Measurements from ENCODE around the gene ARHGEF12. TPM values are rescaled to one million over a fixed set of nuclear protein-coding genes. Genes with fewer than 3 reads are reported as not detected.

Gene ARHGEF12
- total RNA-seq, 1 experiment from 2014 or later, result 27.5 TPM

DNA sequence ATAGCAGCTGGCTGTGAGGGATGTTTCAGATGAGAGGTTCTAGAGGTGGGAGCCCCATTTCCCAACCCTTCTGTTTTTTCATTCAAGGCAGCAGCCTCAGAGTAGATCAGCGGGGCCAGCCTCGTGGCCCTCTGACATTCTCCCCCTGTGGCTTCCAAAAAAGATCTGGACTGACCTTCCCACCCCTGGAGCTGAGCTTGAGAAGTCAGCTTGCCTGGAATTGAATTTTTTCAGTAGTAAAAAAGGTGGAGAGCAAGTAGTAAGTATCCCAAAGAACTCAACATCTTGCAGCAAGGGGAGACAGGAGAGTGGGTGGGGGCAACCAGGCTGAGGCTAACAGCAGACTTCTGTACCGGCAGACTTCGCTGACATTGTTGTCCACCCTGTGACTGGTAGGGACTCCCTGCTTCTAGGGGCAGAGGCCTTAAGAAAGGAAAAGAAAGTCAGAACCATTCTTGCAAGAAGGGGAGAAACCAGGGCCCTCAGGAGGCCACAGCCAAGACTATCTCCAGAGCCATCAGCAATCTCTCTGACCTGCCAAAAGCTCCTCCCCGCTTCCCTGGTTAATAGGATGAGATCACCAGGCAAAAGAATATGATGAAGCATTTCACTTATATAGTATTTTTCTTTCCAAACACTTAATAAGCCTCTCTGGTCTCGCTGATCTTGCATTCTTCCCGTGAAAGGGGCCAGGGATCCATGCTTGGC is 173.3 kb downstream of the ARHGEF12 start:
- in situ Hi-C loops (cut with HindIII; ENCODE audit: low sequenced_read_pairs), result no loop called here
- no peak for DNase-seq (ENCODE audit: low spot score)

DNA sequence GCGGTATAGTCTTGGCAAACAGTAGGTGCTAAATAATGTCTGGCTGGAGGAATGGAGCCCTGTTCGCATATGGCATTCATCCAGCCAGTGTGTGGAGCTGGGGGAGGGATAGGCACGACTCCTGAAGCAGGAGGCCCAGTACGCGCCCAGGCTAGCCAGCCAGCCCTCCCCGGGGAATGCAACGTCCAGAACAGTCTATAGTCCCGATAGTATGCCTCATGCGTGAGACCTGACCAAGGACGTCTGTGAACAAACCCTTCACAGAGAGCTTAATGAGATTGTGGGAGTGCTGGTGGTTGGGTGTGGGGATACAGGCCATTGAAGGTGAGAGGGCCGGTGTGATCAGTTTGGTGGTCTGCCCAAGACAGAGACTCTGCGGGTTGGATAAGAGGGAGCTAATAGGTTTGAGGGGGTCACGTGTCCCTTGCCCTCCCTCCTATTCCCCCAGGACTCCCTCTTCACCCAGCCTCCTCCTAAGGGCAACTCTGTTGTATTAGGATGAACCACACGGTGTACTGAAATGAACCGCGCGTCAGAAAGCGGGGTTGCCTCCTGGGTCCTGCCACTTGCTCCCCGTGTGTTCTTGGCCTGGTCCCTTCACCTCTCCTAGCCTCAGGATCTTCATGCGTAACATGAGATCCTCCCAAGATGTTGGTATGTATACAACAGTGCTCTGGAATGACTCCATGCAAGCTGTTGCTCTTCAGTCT is 174.3 kb downstream of the ARHGEF12 start:
- in situ Hi-C loops (cut with HindIII; ENCODE audit: low sequenced_read_pairs), result no loop called here
- DNase-seq (ENCODE audit: low spot score), result no peak

DNA sequence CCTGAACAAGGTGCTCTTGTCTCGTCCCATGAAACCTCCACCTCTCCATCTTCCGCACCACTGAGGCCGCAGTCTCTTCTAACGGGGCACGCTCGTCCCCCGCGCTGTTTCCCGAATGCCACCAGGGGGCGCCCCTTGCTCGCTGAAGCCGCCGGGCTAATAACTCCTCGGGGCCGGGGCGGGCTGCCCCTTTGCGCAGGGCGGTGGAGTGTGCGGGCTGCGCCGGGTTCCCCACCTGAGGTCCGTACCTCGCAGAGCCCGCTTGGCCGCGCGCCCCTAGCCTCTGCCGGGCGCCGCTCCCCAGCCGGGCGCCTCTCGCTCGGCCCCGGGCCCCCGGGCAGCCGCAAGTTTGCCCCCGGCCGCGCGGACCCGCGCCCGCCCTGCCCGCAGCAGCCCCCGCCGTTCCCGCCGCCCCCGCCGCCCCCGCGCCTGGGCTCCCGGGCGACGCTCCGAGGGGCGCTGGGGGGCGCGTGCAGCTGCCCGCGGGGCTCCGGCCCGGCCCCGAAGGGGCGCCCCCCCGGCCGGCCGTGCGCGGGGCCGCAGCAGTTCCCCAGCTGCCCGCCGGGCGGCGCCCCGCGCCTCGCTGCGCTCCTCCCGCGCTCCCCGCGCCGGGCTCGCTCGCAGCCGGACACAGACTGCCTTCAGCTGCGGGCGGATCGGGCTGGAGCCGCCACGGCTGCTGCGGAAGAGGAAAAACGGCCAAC is 175.1 kb downstream of the ARHGEF12 start, which contains the start of gene GRIK4:
Gene GRIK4 (plus strand): TSS at position 633 of the 704 bp plus-strand sequence. CDS start 148,571 bp downstream, outside the sequence.
- in situ Hi-C loops (cut with HindIII; ENCODE audit: low sequenced_read_pairs), result no loop called here
- DNase-seq (ENCODE audit: low spot score), result peak; percentile 64

DNA sequence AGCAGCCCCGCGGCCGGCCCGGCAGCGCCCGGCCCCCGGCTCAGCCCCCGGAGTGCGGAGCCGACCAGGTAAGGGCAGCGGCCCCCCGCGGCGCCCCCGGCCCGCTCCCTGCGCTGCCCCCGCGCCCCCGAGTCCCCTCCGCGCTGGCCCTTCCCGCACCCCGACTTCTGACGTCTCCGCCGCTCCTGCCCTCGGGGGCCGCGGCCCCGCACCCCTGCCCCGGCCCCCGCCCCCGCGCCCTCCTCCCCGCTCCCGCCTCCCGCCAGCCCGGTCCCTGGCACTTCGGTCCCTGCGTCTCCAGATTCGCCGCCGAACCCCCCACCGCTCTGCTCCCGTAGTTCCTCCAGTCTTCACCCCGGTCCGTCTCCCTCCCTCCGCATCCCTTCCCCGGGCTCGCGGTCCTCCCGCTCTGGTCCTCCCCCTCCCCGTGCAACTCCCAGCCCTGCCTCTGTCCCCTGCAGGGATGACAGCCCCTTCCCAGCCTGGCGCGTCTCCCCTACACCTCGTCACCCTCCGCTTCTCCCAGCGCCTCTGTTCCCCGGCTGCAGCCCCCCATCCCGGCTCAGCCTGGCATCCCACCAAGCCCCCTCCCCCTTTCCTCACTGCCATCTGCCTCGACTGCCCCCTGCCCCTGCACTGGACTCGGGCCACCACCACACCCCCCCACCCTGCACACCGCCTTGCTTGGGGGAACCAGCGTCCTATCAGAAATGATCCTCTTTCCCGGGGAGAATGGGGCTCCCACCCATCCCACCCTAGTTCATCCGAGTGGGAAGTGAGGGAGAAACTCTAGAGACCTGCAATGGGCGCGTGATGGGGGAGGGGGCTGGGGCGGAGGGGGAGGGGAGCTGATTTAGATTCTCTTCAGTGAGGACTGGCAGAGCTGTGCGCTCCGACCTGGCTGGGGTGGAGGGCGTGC is 175.9 kb downstream of the ARHGEF12 start:
- in situ Hi-C loops (cut with HindIII; ENCODE audit: low sequenced_read_pairs), result no loop called here
- DNase-seq (ENCODE audit: low spot score), result no peak

DNA sequence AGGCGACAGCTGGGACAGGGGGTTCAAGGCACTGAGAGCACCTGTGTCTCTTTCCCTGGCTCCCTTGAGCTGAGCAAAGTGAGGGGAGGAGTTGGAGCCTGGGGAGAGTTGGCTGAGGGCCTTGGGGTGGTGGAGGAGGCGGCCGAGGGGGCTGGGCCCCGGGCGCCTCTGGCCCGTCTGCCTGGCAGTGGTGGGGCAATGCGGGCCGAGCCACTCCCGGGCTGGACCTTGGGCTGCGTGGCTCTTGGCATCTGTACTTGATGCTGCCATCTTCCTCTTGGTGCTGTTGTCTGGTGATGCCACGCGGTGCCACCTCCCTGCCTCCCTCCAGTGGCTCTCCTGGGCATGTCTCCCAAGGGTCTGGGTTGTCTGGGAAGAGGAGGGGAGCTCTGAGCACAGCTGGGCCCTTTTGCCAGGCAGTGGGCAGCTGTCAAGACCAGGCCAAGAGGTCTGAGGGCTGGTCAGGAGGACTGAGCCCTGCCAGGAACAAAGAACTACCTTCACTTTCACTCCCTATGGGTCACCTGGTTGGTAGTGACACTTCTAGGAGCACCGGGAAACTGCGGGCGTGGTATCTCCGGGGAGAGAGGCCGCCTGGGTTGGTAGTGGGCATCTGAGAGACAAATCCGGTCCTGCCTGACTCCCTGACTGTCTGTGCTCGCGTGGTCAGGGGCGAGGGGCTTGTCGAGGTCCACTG is 176.7 kb downstream of the ARHGEF12 start:
- DNase-seq (ENCODE audit: low spot score), result no peak
- in situ Hi-C loops (cut with HindIII; ENCODE audit: low sequenced_read_pairs), result no loop called here

DNA sequence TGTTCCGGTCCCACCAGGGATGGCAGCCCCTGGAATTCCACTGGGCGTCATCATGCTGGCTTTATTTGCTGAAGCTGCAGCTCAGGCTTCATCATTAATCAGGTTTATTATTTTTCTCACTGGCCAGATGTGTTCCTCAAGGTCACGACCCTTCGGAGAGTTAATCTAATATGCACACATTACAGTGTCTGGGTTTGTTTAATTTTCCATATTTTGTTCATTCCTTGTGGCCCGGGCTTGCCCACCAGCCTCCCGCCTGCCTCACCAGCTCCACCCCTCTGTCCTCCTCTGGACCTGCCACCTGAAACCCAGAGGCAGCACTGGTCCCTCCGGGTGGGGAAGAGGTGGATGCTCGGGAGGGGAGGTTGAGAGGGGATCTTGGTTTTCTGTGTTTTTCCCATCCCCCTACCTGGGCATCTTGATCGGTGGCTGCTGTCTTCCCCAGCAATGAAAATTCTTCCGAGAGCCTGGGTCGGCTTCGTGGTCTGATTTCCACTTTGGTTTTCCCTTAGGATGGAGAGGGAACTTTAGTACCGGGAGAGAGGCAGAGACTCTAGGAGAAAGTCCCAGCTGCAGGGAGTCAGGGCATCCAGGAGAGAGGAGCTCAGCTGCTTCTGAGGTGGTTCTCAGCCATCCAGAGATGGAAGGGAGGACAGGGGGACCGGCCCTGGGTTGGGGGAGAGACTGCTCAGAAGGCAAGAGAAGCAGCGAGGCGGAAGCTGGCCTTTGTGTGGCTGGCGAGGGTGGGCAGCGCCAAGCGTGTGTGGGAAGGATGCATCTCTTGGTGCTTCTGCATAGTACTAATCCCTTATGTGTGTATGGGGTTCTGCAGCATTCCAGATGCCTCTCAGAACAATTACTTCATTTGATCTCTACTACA is 177.5 kb downstream of the ARHGEF12 start:
- no peak for DNase-seq (ENCODE audit: low spot score)
- in situ Hi-C loops (cut with HindIII; ENCODE audit: low sequenced_read_pairs), result no loop called here

DNA sequence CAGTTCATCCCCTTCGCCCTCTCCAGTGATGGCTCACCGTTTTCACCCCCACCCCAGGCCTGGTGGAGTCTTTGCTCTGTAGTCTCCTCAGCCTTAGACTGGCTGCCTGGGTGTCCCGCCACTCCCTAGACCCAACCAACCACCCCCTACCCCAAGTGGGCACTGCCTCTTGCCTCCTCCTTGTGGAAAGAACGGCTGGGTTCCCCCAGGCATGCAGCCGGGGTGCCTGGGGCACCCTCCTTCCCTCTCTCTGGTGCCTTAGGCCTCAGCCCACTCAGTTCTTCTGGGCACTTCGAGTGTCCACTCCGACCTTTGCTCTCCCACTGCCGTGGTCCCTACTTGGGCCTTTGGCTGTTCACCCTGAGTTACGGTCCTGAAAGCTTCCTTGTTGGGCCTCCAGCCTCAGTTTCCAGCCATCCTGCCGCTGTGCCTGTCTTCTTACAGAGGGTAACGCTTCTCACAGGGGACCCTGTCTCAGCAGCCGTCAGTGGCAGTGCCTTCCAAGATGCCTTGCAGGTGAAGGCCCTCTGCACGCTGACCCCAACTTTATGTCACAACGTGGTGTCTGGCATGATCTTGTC is 178.4 kb downstream of the ARHGEF12 start:
- no peak for DNase-seq (ENCODE audit: low spot score)
- in situ Hi-C loops (cut with HindIII; ENCODE audit: low sequenced_read_pairs), result no loop called here

DNA sequence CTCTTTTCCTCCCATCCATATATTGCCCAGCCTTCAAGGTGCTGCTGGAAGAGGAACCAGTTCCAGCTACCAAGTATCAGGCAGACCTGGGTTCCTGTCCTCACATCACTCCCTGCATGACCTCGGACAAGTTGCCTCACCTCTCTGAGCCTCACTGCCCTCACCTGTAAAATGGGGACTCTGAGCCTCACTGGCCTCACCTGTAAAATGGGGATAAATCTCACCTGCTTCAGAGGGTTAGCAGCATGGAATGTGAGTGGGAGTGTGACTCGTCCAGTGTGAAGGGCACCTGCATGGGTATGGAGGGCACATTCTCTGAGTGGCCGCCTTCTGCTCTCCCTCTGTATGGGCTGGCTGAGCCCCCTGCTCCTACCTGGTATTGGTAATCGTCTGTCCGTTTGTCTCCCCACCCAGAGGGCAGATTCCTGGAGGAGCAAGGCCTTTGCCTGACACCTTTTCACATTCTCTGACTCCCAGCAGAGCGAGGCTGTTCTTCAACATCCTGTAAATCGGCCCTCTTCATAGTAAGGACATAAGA is 179.0 kb downstream of the ARHGEF12 start:
- in situ Hi-C loops (cut with HindIII; ENCODE audit: low sequenced_read_pairs), result no loop called here
- DNase-seq (ENCODE audit: low spot score), result no peak

DNA sequence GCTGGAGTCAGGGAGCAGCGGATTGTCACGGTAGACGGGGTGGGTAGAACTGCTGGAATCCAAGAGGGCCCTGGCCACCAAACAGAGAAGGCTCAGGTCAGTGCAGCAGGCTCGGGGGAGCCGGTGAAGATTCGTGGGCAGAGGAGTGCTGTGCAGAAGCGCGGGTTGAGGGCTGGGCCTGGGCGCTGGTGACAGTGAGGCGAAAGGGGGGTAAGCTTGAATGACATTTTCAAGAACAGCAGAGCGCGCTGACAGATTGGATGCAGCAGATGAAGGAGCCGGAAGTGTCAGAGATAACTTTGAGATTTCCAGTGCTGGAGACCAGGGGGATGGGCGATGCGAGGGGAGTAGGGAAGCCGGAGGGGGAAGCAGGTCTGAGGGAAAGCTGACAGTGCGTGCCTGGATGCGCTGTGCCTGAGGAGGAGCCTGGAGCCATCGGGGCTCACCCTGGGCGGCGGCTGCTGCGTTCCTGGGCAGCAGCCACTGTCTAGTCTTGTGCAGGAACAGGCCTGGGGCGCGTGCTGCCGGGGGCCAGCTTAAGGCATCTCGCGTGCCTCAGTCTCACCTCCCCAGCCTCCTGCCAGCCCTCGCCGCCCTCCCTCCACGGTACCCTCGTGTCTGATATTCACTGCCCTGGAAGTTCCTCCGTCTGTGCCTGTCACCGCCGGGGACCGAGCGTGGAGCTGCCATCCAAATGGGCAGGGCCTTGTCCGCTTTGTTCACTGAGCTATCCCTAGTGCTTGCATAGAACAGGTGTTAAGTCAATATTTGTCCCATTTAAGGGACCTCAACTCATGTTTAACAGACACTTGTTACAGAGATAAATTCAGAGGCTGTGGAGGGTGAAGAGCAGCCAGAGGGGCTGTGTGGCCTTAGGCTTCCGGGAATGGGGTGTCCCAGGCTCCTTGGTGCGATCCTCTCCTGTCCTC is 180.5 kb downstream of the ARHGEF12 start:
- no peak for DNase-seq (ENCODE audit: low spot score)
- in situ Hi-C loops (cut with HindIII; ENCODE audit: low sequenced_read_pairs), result no loop called here

DNA sequence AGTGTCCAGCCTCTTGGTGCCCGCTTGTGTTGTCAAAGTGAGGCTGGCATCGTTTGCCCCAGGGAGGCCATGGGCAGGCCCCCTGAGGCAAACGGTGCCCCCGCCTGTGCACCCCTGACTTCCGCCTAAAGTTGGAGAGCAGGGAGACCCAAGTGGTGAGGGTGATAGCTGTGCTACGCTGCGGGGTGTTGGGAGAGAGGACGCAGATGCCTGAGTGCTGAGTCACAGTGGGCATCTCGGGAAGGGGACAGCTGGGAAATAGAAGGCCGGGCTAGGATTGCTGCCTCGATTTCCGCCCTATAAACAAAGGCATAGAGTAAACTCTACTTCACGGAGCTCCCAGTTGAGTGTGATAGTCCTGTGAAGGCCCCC is 181.2 kb downstream of the ARHGEF12 start:
- in situ Hi-C loops (cut with HindIII; ENCODE audit: low sequenced_read_pairs), result no loop called here

DNA sequence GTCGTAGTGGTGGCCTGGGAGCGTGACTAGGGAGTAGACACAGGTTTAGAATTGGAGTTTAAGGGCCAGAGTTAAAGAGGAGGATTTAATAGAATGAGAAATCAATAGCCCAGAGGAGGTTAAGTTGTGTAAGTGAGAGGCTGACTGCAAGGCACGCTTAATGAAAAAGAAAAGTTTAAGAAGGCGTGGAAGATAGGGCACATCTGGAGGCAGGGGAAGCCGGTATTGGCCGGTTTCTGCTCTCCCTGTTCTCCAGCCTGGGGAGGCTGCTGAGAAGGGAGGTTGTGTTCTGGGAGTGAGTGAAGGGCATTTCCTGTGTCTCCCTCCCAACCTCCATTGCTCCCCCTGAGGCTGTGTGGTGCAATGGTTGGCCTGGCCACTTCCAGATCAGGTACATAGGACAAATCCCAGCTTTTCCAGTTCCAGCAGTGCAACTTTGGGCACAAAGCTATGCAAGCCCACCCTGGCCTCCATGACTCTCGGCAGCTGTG is 181.6 kb downstream of the ARHGEF12 start:
- in situ Hi-C loops (cut with HindIII; ENCODE audit: low sequenced_read_pairs), result no loop called here
- DNase-seq (ENCODE audit: low spot score), result no peak

More for the DNA sequence above, 181.2 kb downstream of the ARHGEF12 start:
- DNase-seq (ENCODE audit: low spot score), result no peak

DNA sequence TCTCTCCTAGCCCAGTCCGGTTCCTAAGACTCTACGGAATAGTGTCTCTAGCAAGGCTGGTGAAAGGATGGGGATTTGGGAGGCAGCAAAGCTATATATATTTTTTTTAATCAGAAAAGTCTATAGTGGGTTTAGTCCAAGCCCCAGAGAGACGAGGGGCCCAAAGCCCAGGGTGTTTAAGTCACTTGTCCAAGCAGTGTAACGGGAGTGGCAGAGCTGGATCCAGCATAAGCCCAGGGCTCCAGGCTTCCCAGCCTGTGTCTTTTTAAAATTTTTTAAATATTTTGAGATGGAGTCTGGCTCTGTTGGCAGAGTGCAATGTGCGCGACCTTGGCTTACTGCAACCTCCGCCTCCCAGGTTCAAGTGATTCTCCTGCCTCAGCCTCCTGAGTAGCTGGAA is 182.1 kb downstream of the ARHGEF12 start:
- DNase-seq (ENCODE audit: low spot score), result no peak
- in situ Hi-C loops (cut with HindIII; ENCODE audit: low sequenced_read_pairs), result no loop called here

DNA sequence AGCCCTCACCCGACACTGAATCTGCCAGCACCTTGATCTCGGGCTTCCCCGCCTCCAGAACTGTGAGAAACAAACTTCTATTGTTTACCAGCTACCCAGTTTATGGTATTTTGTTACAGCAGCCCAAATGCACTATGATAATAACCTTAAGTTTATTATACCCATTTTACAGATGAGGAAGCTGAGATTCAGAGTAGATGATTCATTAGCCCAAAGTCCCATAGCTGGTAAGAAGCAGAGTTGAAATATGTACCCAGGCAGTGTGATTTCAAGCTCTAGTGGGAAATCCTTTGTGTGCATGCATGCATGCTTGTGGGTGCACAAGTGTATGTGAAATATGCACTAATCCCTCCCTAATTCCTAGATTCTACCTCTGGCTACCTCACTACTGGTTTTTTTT is 183.3 kb downstream of the ARHGEF12 start:
- in situ Hi-C loops (cut with HindIII; ENCODE audit: low sequenced_read_pairs), result no loop called here
- no peak for DNase-seq (ENCODE audit: low spot score)

DNA sequence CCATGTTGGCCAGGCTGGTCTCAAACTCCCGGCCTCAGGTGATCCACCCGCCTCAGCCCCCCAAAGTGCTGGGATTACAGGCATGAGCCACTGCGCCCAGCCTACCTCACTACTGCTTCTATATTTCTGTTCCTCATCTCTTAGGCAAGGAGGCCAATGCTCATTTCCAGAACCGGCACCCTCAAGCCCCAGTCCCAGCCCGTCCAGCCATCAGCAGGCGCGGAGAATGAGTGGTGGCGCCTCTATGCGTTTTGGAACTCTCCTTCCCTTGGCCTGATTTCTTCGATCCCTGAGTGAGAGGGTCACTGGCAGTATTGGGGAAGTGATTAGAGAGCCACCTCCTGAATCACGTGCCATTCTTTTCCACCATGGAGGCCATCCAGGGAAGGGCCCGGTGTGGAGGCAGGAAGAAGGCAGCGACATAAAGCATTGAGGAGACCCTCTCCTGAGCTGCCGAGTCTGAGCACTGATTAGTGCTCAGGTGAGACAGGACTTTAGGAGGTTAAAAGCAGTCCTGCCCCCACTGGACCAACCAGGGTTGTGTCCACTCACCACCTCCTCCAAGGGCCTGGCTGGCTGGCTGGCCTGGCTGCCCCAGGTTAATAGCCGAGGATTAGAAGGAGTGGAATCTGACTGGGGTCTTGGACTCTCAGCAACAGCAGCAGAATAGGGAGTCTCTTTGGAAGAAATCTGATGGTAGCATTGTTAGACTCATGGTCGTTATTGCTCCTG is 184.0 kb downstream of the ARHGEF12 start:
- no peak for DNase-seq (ENCODE audit: low spot score)
- in situ Hi-C loops (cut with HindIII; ENCODE audit: low sequenced_read_pairs), result no loop called here

DNA sequence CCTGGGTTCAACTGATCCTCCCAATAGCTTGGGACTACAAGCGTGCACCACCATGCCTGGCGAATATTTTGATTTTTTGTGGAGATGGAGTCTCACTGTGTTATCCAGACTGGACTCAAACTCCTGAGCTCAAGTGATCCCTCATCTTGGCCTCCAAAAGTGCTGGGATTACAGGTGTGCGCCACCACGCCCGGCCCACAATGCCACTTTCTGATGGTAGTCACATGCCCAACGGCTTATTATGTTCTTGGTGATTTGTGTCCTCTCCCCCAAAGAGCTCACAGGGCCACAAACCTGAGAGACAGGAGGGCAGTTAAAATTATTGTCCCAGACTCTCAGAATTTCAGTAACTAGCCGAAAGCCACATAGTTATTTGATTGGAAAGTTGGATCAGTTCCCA is 185.0 kb downstream of the ARHGEF12 start:
- no peak for DNase-seq (ENCODE audit: low spot score)
- in situ Hi-C loops (cut with HindIII; ENCODE audit: low sequenced_read_pairs), result no loop called here

Measured in G401 (cell line).